GM12891 (cell line): ENCODE results near the gene SHROOM3.

Experiments used
- PAX5 ChIP-seq: IDR thresholded peaks from 2 replicates; pipeline ENCODE4 v1.6.1; 2011; ENCODE audit warnings: low read length, moderate library complexity, mild to moderate bottlenecking; ENCODE audit not compliant: insufficient read depth, severe bottlenecking
- POLR2A ChIP-seq: IDR thresholded peaks from 2 replicates; pipeline ENCODE4 v1.6.1; 2011; ENCODE audit warnings: low read depth, low read length, control low read depth

- no peak for TF ChIP-seq PAX5
- no peak for TF ChIP-seq POLR2A
Observed at GRCh38 chr4:76744241-76744921, 309.4 kb downstream of the SHROOM3 start.
